ENCODE data around the gene ACTL6A.

The ACTL6A gene

GRCh38 chr3:179558742-179559364 is 3.9 kb upstream of the ACTL6A start:
- TF ChIP-seq GATA2 (IDR thresholded peaks at IDR 0.05; ENCODE audit: low read depth, low read length) = no peak
- no peak for TF ChIP-seq GATA3 (IDR thresholded peaks at IDR 0.05; ENCODE audit: low read depth, low read length)

- no peak for TF ChIP-seq GATA3 (IDR thresholded peaks at IDR 0.05; ENCODE audit: low read depth, low read length)
- no peak for TF ChIP-seq GATA2 (IDR thresholded peaks at IDR 0.05; ENCODE audit: low read depth, low read length)
Observed at GRCh38 chr3:179560791-179561190, 1.9 kb upstream of the ACTL6A start.

- TF ChIP-seq GATA2 (IDR thresholded peaks at IDR 0.05; ENCODE audit: low read depth, low read length) (no peak), GATA3 (IDR thresholded peaks at IDR 0.05; ENCODE audit: low read depth, low read length) (no peak)
Observed at GRCh38 chr3:179563271-179563783, 601 bp downstream of the ACTL6A start.

GRCh38 chr3:179565496-179565895 is 2.8 kb downstream of the ACTL6A start:
- no peak for TF ChIP-seq GATA2 (IDR thresholded peaks at IDR 0.05; ENCODE audit: low read depth, low read length)

GRCh38 chr3:179580992-179581391 is 18.3 kb downstream of the ACTL6A start:
- TF ChIP-seq GATA3 (IDR thresholded peaks at IDR 0.05; ENCODE audit: low read depth, low read length) (no peak), GATA2 (IDR thresholded peaks at IDR 0.05; ENCODE audit: low read depth, low read length) (no peak)

GRCh38 chr3:179589143-179589542 is 26.4 kb downstream of the ACTL6A start:
- no peak for TF ChIP-seq GATA3 (IDR thresholded peaks at IDR 0.05; ENCODE audit: low read depth, low read length)
- TF ChIP-seq GATA2 (IDR thresholded peaks at IDR 0.05; ENCODE audit: low read depth, low read length) = no peak

GRCh38 chr3:179590669-179591068 is 27.9 kb downstream of the ACTL6A start:
- TF ChIP-seq GATA3 (IDR thresholded peaks at IDR 0.05; ENCODE audit: low read depth, low read length) = no peak
- TF ChIP-seq GATA2 (IDR thresholded peaks at IDR 0.05; ENCODE audit: low read depth, low read length) = no peak

- no peak for TF ChIP-seq GATA3 (IDR thresholded peaks at IDR 0.05; ENCODE audit: low read depth, low read length)
- no peak for TF ChIP-seq GATA2 (IDR thresholded peaks at IDR 0.05; ENCODE audit: low read depth, low read length)
Observed at GRCh38 chr3:179591313-179591712, 28.6 kb downstream of the ACTL6A start.

- TF ChIP-seq GATA3 (IDR thresholded peaks at IDR 0.05; ENCODE audit: low read depth, low read length) (no peak), GATA2 (IDR thresholded peaks at IDR 0.05; ENCODE audit: low read depth, low read length) (no peak)
Observed at GRCh38 chr3:179599531-179599930, 36.8 kb downstream of the ACTL6A start.

- no peak for TF ChIP-seq GATA3 (IDR thresholded peaks at IDR 0.05; ENCODE audit: low read depth, low read length)
- no peak for TF ChIP-seq GATA2 (IDR thresholded peaks at IDR 0.05; ENCODE audit: low read depth, low read length)
Observed at GRCh38 chr3:179603321-179603720, 40.6 kb downstream of the ACTL6A start.

GRCh38 chr3:179603831-179604230 is 41.1 kb downstream of the ACTL6A start:
- TF ChIP-seq GATA2 (IDR thresholded peaks at IDR 0.05; ENCODE audit: low read depth, low read length) (no peak), GATA3 (IDR thresholded peaks at IDR 0.05; ENCODE audit: low read depth, low read length) (no peak)

- TF ChIP-seq GATA2 (IDR thresholded peaks at IDR 0.05; ENCODE audit: low read depth, low read length) = no peak
- TF ChIP-seq GATA3 (IDR thresholded peaks at IDR 0.05; ENCODE audit: low read depth, low read length) = no peak
Observed at GRCh38 chr3:179604321-179605078, 41.8 kb downstream of the ACTL6A start, which contains the start of the genes MRPL47 and NDUFB5. MRPL47 (minus strand) TSS chr3:179604638; CDS start chr3:179604624, 14 bp downstream. NDUFB5 (plus strand) TSS chr3:179604794; CDS start chr3:179604816, 22 bp downstream.

- TF ChIP-seq GATA2 (IDR thresholded peaks at IDR 0.05; ENCODE audit: low read depth, low read length) (no peak), GATA3 (IDR thresholded peaks at IDR 0.05; ENCODE audit: low read depth, low read length) (no peak)
Observed at GRCh38 chr3:179606534-179607085, 43.9 kb downstream of the ACTL6A start.

- TF ChIP-seq GATA2 (IDR thresholded peaks at IDR 0.05; ENCODE audit: low read depth, low read length) = no peak
- TF ChIP-seq GATA3 (IDR thresholded peaks at IDR 0.05; ENCODE audit: low read depth, low read length) = no peak
Observed at GRCh38 chr3:179608931-179609720, 46.4 kb downstream of the ACTL6A start.

All from SH-SY5Y (cell line).